ENCODE measurements around the gene CISH. TPM values are rescaled to one million over a fixed set of nuclear protein-coding genes. Genes with fewer than 3 reads are reported as not detected.

Gene CISH
- total and polyA plus RNA-seq, 10 of the 15 experiments (the other 5 are each of a cell fraction or from before 2014, with no cell fraction given): 0.21 to 4.4 (median 1.8) TPM

GRCh38 chr3:50587373-50587772 lies 24.2 kb downstream of the CISH start (continued):
- no peak for TF ChIP-seq POLR2AphosphoS5 (IDR thresholded peaks at IDR 0.05; ENCODE audit: low read length)
- TF ChIP-seq NFYA (IDR thresholded peaks at IDR 0.05; ENCODE audit: borderline replicate concordance, low read depth, low read length): no peak
- TF ChIP-seq BCLAF1 (IDR thresholded peaks at IDR 0.05): no peak
- no peak for TF ChIP-seq FOS (IDR thresholded peaks at IDR 0.05; ENCODE audit: borderline replicate concordance, extremely low read depth, insufficient read length)
- no peak for TF ChIP-seq ZZZ3 (IDR thresholded peaks at IDR 0.05; ENCODE audit: control insufficient read depth, insufficient read length, low read depth)
- no peak for TF ChIP-seq ATF3 (IDR thresholded peaks at IDR 0.05; ENCODE audit: borderline replicate concordance, extremely low read depth, low read depth, low read length)
- TF ChIP-seq EZH2 (IDR thresholded peaks at IDR 0.05; ENCODE audit: borderline replicate concordance, control insufficient read depth, low read depth, low read length): no peak
- no peak for TF ChIP-seq BCL11A (IDR thresholded peaks at IDR 0.05; ENCODE audit: low read depth, low read length)
- no peak for TF ChIP-seq PAX8 (IDR thresholded peaks at IDR 0.05)
- no peak for TF ChIP-seq PKNOX1 (IDR thresholded peaks at IDR 0.05)
- no peak for TF ChIP-seq ESRRA (IDR thresholded peaks at IDR 0.05; ENCODE audit: low read length)
- no peak for TF ChIP-seq MYB (IDR thresholded peaks at IDR 0.05; ENCODE audit: borderline replicate concordance, low read depth, low read length)
- TF ChIP-seq ZBED1 (IDR thresholded peaks at IDR 0.05; ENCODE audit: borderline replicate concordance): no peak

Measured in GM12878 (cell line).